OCI-LY3 (cell line): Measurements from ENCODE around the gene DOCK8.

Source experiments
- EZH2phosphoT487 ChIP-seq: fragments of 200-600 bp; shearing (Covaris generic); IDR thresholded peaks from 2 replicates; pipeline ENCODE4 v1.6.1; 2018; ENCODE audit warnings: antibody characterized with exemption, mixed run types, low read depth
- TF ChIP-seq, protein P1 (sequence below): fragments of 200-600, 300-600 bp; sonication (generic); IDR thresholded peaks from 2 replicates; pipeline ENCODE4 v1.5.1; 2014; ENCODE audit warnings: antibody characterized with exemption, low read length, low read depth

DNA sequence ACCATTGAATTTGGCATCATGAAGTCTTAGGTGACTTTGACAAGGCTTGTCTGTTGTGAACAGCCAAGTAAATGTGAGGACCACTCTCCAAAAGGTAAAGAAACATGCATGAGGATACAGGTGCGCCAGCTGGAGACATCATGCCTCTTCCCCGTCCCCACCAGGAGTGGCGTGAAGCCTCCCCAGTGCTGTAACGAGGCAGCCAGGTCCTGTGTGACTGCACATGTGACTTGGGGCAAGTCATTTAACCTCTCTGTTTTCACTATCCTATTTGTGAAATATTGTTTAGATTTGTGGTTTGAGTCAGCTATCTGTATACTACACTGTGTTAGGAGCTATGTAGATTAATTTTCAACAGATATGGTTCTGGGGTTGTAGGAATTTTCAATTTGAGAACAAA lies 65.0 kb downstream of the DOCK8 start:
- TF ChIP-seq, protein P1, sequence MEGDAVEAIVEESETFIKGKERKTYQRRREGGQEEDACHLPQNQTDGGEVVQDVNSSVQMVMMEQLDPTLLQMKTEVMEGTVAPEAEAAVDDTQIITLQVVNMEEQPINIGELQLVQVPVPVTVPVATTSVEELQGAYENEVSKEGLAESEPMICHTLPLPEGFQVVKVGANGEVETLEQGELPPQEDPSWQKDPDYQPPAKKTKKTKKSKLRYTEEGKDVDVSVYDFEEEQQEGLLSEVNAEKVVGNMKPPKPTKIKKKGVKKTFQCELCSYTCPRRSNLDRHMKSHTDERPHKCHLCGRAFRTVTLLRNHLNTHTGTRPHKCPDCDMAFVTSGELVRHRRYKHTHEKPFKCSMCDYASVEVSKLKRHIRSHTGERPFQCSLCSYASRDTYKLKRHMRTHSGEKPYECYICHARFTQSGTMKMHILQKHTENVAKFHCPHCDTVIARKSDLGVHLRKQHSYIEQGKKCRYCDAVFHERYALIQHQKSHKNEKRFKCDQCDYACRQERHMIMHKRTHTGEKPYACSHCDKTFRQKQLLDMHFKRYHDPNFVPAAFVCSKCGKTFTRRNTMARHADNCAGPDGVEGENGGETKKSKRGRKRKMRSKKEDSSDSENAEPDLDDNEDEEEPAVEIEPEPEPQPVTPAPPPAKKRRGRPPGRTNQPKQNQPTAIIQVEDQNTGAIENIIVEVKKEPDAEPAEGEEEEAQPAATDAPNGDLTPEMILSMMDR: no peak
- no peak for TF ChIP-seq EZH2phosphoT487
